ENCODE results near the gene EML6.

DNA sequence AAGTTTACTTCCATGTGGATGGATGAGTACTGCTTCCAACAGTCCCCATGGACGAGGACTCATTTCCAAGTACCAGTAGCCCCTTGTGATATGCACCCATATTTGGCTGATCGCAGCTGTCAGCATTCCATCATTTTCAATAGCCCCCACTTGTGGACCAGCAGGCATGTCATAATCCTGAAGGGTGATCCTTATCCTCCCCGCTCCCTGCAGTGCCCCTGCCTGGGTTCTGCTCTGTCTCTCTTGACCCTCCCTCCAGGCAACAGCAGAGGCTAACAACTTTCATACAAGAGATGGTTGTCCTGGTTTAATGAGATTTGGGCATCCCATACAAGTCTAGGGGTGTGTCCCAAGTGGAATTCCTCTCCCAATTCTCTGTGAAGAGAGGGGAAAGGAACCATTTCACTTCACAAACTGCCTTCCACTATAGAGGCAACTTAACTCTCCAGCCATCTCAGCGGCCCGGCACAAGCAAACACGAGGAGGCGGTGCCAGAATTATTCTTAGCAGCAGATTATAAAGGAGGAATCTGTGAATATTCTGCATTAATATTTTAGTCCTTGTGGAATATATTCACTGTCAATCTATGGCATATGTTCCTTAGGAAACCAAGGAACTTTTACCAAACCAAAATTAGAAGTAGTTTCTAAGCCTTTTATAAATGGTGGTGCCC lies 216.1 kb downstream of the EML6 start:
- TF ChIP-seq, protein P1, sequence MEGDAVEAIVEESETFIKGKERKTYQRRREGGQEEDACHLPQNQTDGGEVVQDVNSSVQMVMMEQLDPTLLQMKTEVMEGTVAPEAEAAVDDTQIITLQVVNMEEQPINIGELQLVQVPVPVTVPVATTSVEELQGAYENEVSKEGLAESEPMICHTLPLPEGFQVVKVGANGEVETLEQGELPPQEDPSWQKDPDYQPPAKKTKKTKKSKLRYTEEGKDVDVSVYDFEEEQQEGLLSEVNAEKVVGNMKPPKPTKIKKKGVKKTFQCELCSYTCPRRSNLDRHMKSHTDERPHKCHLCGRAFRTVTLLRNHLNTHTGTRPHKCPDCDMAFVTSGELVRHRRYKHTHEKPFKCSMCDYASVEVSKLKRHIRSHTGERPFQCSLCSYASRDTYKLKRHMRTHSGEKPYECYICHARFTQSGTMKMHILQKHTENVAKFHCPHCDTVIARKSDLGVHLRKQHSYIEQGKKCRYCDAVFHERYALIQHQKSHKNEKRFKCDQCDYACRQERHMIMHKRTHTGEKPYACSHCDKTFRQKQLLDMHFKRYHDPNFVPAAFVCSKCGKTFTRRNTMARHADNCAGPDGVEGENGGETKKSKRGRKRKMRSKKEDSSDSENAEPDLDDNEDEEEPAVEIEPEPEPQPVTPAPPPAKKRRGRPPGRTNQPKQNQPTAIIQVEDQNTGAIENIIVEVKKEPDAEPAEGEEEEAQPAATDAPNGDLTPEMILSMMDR (IDR thresholded peaks at IDR 0.05; ENCODE audit: low read depth, low read length): no peak
- TF ChIP-seq, protein P2, sequence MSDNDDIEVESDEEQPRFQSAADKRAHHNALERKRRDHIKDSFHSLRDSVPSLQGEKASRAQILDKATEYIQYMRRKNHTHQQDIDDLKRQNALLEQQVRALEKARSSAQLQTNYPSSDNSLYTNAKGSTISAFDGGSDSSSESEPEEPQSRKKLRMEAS (IDR thresholded peaks at IDR 0.05; ENCODE audit: low read depth, low read length): no peak
- TF ChIP-seq MYC (IDR thresholded peaks at IDR 0.05; ENCODE audit: low read depth, low read length) (no peak), POLR2A (IDR thresholded peaks at IDR 0.05; ENCODE audit: extremely low read depth, insufficient read length) (no peak)
